T-cell (primary cell): Measurements from ENCODE around the gene NELL1. TPM values are rescaled to one million over a fixed set of nuclear protein-coding genes. Genes with fewer than 3 reads are reported as not detected.

Experiments
- ATAC-seq, 4 experiments: fragments of 200-7000 bp in 3 of 4; fragments of 150-1000 bp in 1 of 4; cut with Tn5 transposase; replicated peaks in 1 of 4; 1 replicate in 3 of 4; 2 replicates in 1 of 4; pipeline ENCODE4 v1.10.0; 2021; ENCODE audit warnings: moderate library complexity in 3 of 4, mild to moderate bottlenecking in 2 of 4, moderate number of reproducible peaks in 1 of 4
- CTCF ChIA-PET, 2 donors: fragments of 300-600 bp; sonication (Branson Sonifier 250); formaldehyde crosslinking; loops; one replicate each; lab custom pipeline; 2022; ENCODE audit warnings: antibody characterized with exemption in 2 of 2; lab: Charles Lee
- POLR2A ChIA-PET, 2 donors: fragments of 300-600 bp; sonication (Branson Sonifier 250); formaldehyde crosslinking; loops; one replicate each; lab custom pipeline; 2022; ENCODE audit warnings: antibody characterized with exemption in 2 of 2; lab: Charles Lee
- DNase-seq, 35 experiments: peaks; one replicate each; pipeline versions ENCODE4 v3.0.0 to v3.0.0-alpha.2; 2013 to 2023
- H3K27ac ChIP-seq: one replicate; pipeline ENCODE4 v1.5.1; 2013; ENCODE audit warnings: low read length
- H3K27me3 ChIP-seq, 2 experiments: replicated peaks in 1 of 2; 1 replicate in 1 of 2; 2 replicates in 1 of 2; pipeline versions ENCODE4 v1.6.1 to v1.7.0; 2013; ENCODE audit warnings: low read length in 1 of 2, mixed read lengths in 1 of 2; ENCODE audit not compliant: control insufficient read depth in 2 of 2, insufficient read depth in 2 of 2; ENCODE audit errors: extremely low read depth in 1 of 2
- H3K36me3 ChIP-seq, 2 donors: 1 replicate in 1 of 2; 2 replicates in 1 of 2; pipeline versions ENCODE4 v1.6.1 to v1.7.0; 2013; ENCODE audit warnings: low read length in 1 of 2; ENCODE audit not compliant: control insufficient read depth in 2 of 2, insufficient read depth in 1 of 2; ENCODE audit errors: extremely low read depth in 1 of 2
- H3K4me1 ChIP-seq, 2 experiments: 1 replicate in 1 of 2; 2 replicates in 1 of 2; pipeline versions ENCODE4 v1.6.1 to v1.7.0; 2013; ENCODE audit warnings: low read length in 2 of 2, mixed read lengths in 1 of 2; ENCODE audit not compliant: insufficient read depth in 2 of 2, control insufficient read depth in 1 of 2; ENCODE audit errors: extremely low read depth in 1 of 2
- H3K4me3 ChIP-seq, 2 donors: 1 replicate in 1 of 2; 2 replicates in 1 of 2; pipeline versions ENCODE4 v1.5.1 to v1.7.0; 2013; ENCODE audit warnings: mild to moderate bottlenecking in 2 of 2, low read length in 1 of 2, moderate library complexity in 1 of 2; ENCODE audit not compliant: control insufficient read depth in 1 of 2; ENCODE audit errors: extremely low read depth in 1 of 2
- H3K9me3 ChIP-seq: 2 replicates; pipeline ENCODE4 v1.7.0; 2013
- H3K27ac Mint-ChIP-seq, 2 donors: one replicate each; pipeline ENCODE4 v1.8.0; 2020 to 2021; ENCODE audit warnings: mild to moderate bottlenecking in 2 of 2, mixed read lengths in 2 of 2
- H3K27me3 Mint-ChIP-seq, 2 donors: one replicate each; pipeline ENCODE4 v1.8.0; 2021 to 2022; ENCODE audit warnings: mixed read lengths in 2 of 2
- H3K36me3 Mint-ChIP-seq: one replicate; pipeline ENCODE4 v1.8.0; 2021; ENCODE audit warnings: mixed read lengths
- H3K4me1 Mint-ChIP-seq, 3 donors: one replicate each; pipeline ENCODE4 v1.8.0; 2020 to 2022; ENCODE audit warnings: mixed read lengths in 3 of 3, mild to moderate bottlenecking in 1 of 3
- H3K4me3 Mint-ChIP-seq, 3 donors: one replicate each; pipeline ENCODE4 v1.8.0; 2020 to 2022; ENCODE audit warnings: mild to moderate bottlenecking in 3 of 3, mixed read lengths in 3 of 3, moderate library complexity in 3 of 3
- H3K9me3 Mint-ChIP-seq, 3 donors: one replicate each; pipeline ENCODE4 v1.8.0; 2020 to 2022; ENCODE audit warnings: mixed read lengths in 3 of 3
- WGBS: methylation state at CpG from one replicate; pipeline ENCODE4 v1.1.5; 2013; ENCODE audit warnings: missing lambda C conversion rate; ENCODE audit not compliant: insufficient coverage; 5-methylcytosine and 5-hydroxymethylcytosine counted together
- total RNA-seq, 35 experiments: library from RNA in 6 of 35; stranded (reverse) in 6 of 35; fragments of 120-200 nt in 1 of 35; gene quantifications; one replicate each; pipeline versions ENCODE4 v1.2.1 to v1.2.4 and lab custom pipeline; 2013 to 2026

Gene NELL1
- total RNA-seq, 5 donors from 2014 or later (not counting 1 experiment from before 2014, with no cell fraction given) = not detected

DNA sequence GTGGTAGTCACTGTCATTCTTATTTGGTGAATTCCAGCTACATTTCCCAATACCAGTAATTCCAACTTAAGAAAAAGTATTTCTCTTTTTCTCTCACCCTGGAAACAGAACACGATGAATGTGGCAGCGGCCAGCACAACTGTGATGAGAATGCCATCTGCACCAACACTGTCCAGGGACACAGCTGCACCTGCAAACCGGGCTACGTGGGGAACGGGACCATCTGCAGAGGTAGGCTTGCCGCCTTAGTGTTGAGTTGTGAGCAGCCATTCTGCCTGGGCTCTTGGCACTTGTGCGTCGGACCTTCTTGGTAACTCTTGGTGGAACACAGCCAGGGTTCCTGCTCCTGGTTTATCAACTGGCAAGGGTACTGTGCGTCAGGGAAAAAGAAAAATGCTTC lies 559.8 kb downstream of the NELL1 start:
- H3K27me3 Mint-ChIP-seq = no peaks in the 10 kb centered on the region
- ChIA-PET POLR2A (no interaction called here), CTCF (no interaction called here)
- H3K36me3 ChIP-seq = no peaks in the 10 kb centered on the region
- H3K4me1 ChIP-seq = no peaks in the 10 kb centered on the region
- no peak overlapping the region for H3K4me3 Mint-ChIP-seq
- no peaks in the 10 kb centered on the region for H3K9me3 ChIP-seq
- no peak overlapping the region for H3K27ac Mint-ChIP-seq
- no peak for ATAC-seq
- no peak for DNase-seq
- peaks cover 0 to 18% (median 11%) of the 10 kb centered on the region in 3 donors for H3K9me3 Mint-ChIP-seq
- no peaks in the 10 kb centered on the region for H3K36me3 Mint-ChIP-seq
- 83% methylated on average over 4 of the region's 9 CpGs for WGBS
- no peaks in the 10 kb centered on the region for H3K4me1 Mint-ChIP-seq
- H3K27ac ChIP-seq = no peak overlapping the region
- H3K27me3 ChIP-seq = no peaks in the 10 kb centered on the region
- H3K4me3 ChIP-seq = no peak overlapping the region

DNA sequence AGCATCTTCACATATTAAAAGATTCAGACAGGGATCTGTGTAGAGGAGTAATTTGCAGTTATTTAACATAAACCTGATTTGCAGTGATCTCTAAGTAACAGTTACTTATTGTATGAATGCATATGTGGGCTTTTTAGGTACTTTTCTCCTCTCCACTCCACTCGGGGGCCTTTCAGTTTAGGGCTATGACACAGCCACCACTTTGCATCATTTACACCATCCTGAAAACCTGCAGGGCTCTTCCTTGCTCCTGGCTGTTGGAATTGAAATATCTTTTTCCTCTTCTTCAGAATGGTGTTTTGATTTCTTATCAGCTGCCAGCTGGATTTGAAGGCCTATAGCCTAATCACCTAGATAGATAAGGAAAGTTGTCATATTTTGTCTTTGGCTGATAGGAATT lies 580.8 kb downstream of the NELL1 start:
- no peaks in the 10 kb centered on the region for H3K4me1 ChIP-seq
- H3K4me1 Mint-ChIP-seq = no peaks in the 10 kb centered on the region
- no peaks in the 10 kb centered on the region for H3K36me3 ChIP-seq
- no peak overlapping the region for H3K27ac ChIP-seq
- DNase-seq = no peak
- ATAC-seq = no peak
- peaks cover 0 to 8% (median 6%) of the 10 kb centered on the region in 3 donors for H3K9me3 Mint-ChIP-seq
- H3K9me3 ChIP-seq = no peaks in the 10 kb centered on the region
- WGBS = no CpG with 5 or more reads among the region's 1 CpG
- no peak overlapping the region for H3K4me3 Mint-ChIP-seq
- no peak overlapping the region for H3K4me3 ChIP-seq
- ChIA-PET CTCF (no interaction called here), POLR2A (no interaction called here)
- H3K27me3 ChIP-seq = no peaks in the 10 kb centered on the region
- H3K36me3 Mint-ChIP-seq = no peaks in the 10 kb centered on the region
- no peaks in the 10 kb centered on the region for H3K27me3 Mint-ChIP-seq
- H3K27ac Mint-ChIP-seq = no peak overlapping the region

DNA sequence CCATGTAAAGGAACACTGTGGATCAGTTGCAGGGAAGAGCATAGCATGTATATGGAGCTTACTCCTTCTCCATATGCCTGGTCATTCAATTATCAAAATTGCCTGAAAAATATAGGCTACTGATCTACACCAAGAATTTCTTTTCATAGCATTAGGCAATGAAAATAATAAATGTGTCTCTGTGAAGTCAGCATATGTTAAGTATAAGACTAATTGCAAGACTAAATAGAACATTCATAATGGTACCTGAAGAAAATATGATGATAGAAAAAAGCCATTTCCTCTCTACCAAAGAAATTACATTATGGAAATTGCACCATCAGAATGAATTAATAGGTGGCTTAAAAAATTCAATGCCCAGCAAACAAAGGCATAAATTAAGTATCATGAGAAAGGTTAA lies 584.7 kb downstream of the NELL1 start:
- Histone ChIP-seq H3K27ac (no peak overlapping the region), H3K9me3 (no peaks in the 10 kb centered on the region), H3K4me1 (no peaks in the 10 kb centered on the region), H3K36me3 (no peaks in the 10 kb centered on the region), H3K4me3 (no peak overlapping the region), H3K27me3 (no peaks in the 10 kb centered on the region)
- H3K4me1 Mint-ChIP-seq = no peaks in the 10 kb centered on the region
- ATAC-seq = no peak
- H3K36me3 Mint-ChIP-seq = no peaks in the 10 kb centered on the region
- POLR2A ChIA-PET = no interaction called here
- DNase-seq = no peak
- peaks cover 9 to 22% (median 19%) of the 10 kb centered on the region in 3 donors for H3K9me3 Mint-ChIP-seq
- no peaks in the 10 kb centered on the region for H3K27me3 Mint-ChIP-seq
- CTCF ChIA-PET = no interaction called here
- H3K27ac Mint-ChIP-seq = no peak overlapping the region
- no peak overlapping the region for H3K4me3 Mint-ChIP-seq

- no peak overlapping the region for H3K4me3 Mint-ChIP-seq
- CTCF ChIA-PET = no interaction called here
- Histone ChIP-seq H3K27ac (no peak overlapping the region), H3K36me3 (no peaks in the 10 kb centered on the region), H3K9me3 (no peaks in the 10 kb centered on the region), H3K4me1 (no peaks in the 10 kb centered on the region), H3K4me3 (no peak overlapping the region), H3K27me3 (no peaks in the 10 kb centered on the region)
- POLR2A ChIA-PET = no interaction called here
- ATAC-seq (no peak), DNase-seq (no peak)
- H3K27me3 Mint-ChIP-seq = no peaks in the 10 kb centered on the region
- no CpG with 5 or more reads among the region's 3 CpGs for WGBS
- H3K9me3 Mint-ChIP-seq = peaks cover 9 to 25% (median 22%) of the 10 kb centered on the region in 3 donors
- no peaks in the 10 kb centered on the region for H3K36me3 Mint-ChIP-seq
- no peak overlapping the region for H3K27ac Mint-ChIP-seq
- no peaks in the 10 kb centered on the region for H3K4me1 Mint-ChIP-seq
Measured at GRCh38 chr11:21254790-21255189, 585.4 kb downstream of the NELL1 start.

DNA sequence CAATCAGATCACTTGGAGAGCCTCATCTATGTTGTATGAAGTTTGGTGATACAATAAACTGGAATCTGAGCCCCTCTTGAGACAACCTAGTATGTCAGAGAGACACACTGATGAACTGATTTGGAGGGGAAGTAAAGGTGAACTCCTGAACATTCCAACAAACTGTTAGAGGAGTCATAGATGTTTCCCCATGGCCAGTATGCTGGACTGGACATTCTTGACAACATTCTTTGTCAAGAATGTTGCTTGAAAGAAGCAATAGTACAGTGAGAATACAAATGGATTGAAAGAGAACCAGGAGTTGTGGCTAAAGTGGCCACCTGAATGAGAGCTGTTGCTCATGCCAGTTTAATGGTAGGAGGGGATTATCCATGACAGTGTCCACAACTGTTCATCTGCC lies 588.1 kb downstream of the NELL1 start:
- Histone ChIP-seq H3K9me3 (no peaks in the 10 kb centered on the region), H3K27me3 (no peaks in the 10 kb centered on the region), H3K4me3 (no peak overlapping the region), H3K36me3 (no peaks in the 10 kb centered on the region), H3K27ac (no peak overlapping the region), H3K4me1 (no peaks in the 10 kb centered on the region)
- POLR2A ChIA-PET = interaction anchor here in 1 of 2 donors (0.5 to 1.1 kb wide), 2 partner anchors 12 to 378 kb away, joined by 3 read pairs; no protein-coding TSS in a partner anchor
- Mint-ChIP-seq H3K36me3 (no peaks in the 10 kb centered on the region), H3K4me3 (no peak overlapping the region), H3K4me1 (no peaks in the 10 kb centered on the region), H3K9me3 (peaks cover 5 to 28% (median 26%) of the 10 kb centered on the region in 3 donors), H3K27me3 (no peaks in the 10 kb centered on the region), H3K27ac (no peak overlapping the region)
- ATAC-seq (no peak), DNase-seq (no peak)
- CTCF ChIA-PET = no interaction called here

DNA sequence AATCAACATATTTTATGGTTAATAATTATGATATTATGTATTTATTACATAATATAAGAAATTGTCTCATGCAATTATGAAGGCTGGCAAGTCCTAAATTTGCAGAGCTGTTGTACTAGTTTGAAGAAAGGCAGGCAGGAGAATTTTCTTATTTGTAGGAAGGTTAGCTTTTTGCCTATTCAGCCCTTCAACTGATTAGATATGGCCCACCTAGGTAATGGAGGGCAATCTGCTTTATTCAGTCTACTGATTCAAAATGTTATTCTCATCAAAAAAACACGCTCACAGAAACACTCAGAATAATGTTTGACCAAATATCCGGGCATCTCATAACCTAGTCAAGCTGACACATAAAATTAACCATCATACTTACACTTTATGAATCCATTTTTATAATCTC lies 589.0 kb downstream of the NELL1 start:
- H3K4me3 Mint-ChIP-seq = no peak overlapping the region
- ChIA-PET POLR2A (no interaction called here), CTCF (no interaction called here)
- H3K27me3 Mint-ChIP-seq = no peaks in the 10 kb centered on the region
- Histone ChIP-seq H3K27ac (no peak overlapping the region), H3K9me3 (no peaks in the 10 kb centered on the region), H3K4me3 (no peak overlapping the region), H3K27me3 (no peaks in the 10 kb centered on the region), H3K36me3 (no peaks in the 10 kb centered on the region), H3K4me1 (no peaks in the 10 kb centered on the region)
- H3K27ac Mint-ChIP-seq = no peak overlapping the region
- DNase-seq (no peak), ATAC-seq (no peak)
- H3K4me1 Mint-ChIP-seq = no peaks in the 10 kb centered on the region
- H3K9me3 Mint-ChIP-seq = peaks cover 5 to 28% (median 26%) of the 10 kb centered on the region in 3 donors
- no CpG with 5 or more reads among the region's 2 CpGs for WGBS
- H3K36me3 Mint-ChIP-seq = no peaks in the 10 kb centered on the region

DNA sequence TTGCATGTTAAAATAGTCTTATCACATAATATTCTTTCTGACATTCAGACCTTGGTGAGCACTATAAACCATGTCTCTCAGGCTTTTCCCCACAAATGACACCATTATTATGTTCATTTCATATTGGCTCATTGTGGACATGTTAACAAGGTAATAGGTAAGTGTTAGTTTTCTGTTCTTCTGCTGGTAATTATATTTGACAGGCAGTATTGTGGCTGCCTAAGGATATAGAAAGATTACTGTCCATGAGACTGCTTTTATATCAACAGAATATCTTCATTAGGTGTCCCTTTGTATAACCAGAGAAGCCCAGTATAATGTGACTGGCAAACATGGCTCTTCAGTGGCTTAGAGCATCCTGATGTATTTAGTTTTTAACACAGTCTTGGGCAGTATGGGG lies 590.7 kb downstream of the NELL1 start:
- Mint-ChIP-seq H3K9me3 (peaks cover 5 to 26% (median 24%) of the 10 kb centered on the region in 3 donors), H3K4me1 (no peaks in the 10 kb centered on the region), H3K27me3 (no peaks in the 10 kb centered on the region), H3K27ac (no peak overlapping the region), H3K36me3 (no peaks in the 10 kb centered on the region), H3K4me3 (no peak overlapping the region)
- H3K27ac ChIP-seq = no peak overlapping the region
- CTCF ChIA-PET = no interaction called here
- no peak overlapping the region for H3K4me3 ChIP-seq
- H3K27me3 ChIP-seq = no peaks in the 10 kb centered on the region
- DNase-seq (no peak), ATAC-seq (no peak)
- POLR2A ChIA-PET = no interaction called here
- no peaks in the 10 kb centered on the region for H3K4me1 ChIP-seq
- no peaks in the 10 kb centered on the region for H3K36me3 ChIP-seq
- H3K9me3 ChIP-seq = no peaks in the 10 kb centered on the region
